ENCODE results near the gene CDH23.

The CDH23 gene

GRCh38 chr10:71392791-71393781 lies 3.6 kb upstream of the CDH23 start:
- no peak for DNase-seq (ENCODE audit: low read depth in 2 of 2)

GRCh38 chr10:71393841-71394475 lies 2.8 kb upstream of the CDH23 start:
- no peak for DNase-seq (ENCODE audit: low read depth in 2 of 2)

GRCh38 chr10:71394926-71395562 lies 1.7 kb upstream of the CDH23 start:
- DNase-seq (ENCODE audit: low read depth in 2 of 2): no peak

GRCh38 chr10:71395621-71396020 lies 1.1 kb upstream of the CDH23 start:
- DNase-seq (ENCODE audit: low read depth in 2 of 2): no peak

- peak in 1 of 2 donors; percentile 23 for DNase-seq (ENCODE audit: low read depth in 2 of 2)
Measured at GRCh38 chr10:71396084-71396710, 523 bp upstream of the CDH23 start.

GRCh38 chr10:71397296-71398212 lies 834 bp downstream of the CDH23 start:
- no peak for DNase-seq (ENCODE audit: low read depth in 2 of 2)

- DNase-seq (ENCODE audit: low read depth in 2 of 2): no peak
Measured at GRCh38 chr10:71398976-71399375, 2.3 kb downstream of the CDH23 start.

- no peak for DNase-seq (ENCODE audit: low read depth in 2 of 2)
Measured at GRCh38 chr10:71399946-71400345, 3.2 kb downstream of the CDH23 start.

GRCh38 chr10:71401056-71401455 lies 4.3 kb downstream of the CDH23 start:
- no peak for DNase-seq (ENCODE audit: low read depth in 2 of 2)

- DNase-seq (ENCODE audit: low read depth in 2 of 2): no peak
Measured at GRCh38 chr10:71402005-71402404, 5.3 kb downstream of the CDH23 start.

GRCh38 chr10:71404503-71405295 lies 8.0 kb downstream of the CDH23 start:
- no peak for DNase-seq (ENCODE audit: low read depth in 2 of 2)

GRCh38 chr10:71406878-71407277 lies 10.2 kb downstream of the CDH23 start:
- DNase-seq (ENCODE audit: low read depth in 2 of 2): no peak

GRCh38 chr10:71408436-71409225 lies 11.9 kb downstream of the CDH23 start:
- no peak for DNase-seq (ENCODE audit: low read depth in 2 of 2)

- DNase-seq (ENCODE audit: low read depth in 2 of 2): no peak
Measured at GRCh38 chr10:71409516-71410104, 12.9 kb downstream of the CDH23 start.

- DNase-seq (ENCODE audit: low read depth in 2 of 2): no peak
Measured at GRCh38 chr10:71413581-71413980, 16.9 kb downstream of the CDH23 start.

GRCh38 chr10:71414359-71414758 lies 17.6 kb downstream of the CDH23 start:
- DNase-seq (ENCODE audit: low read depth in 2 of 2): no peak

GRCh38 chr10:71419002-71419540 lies 22.4 kb downstream of the CDH23 start:
- DNase-seq (ENCODE audit: low read depth in 2 of 2): no peak

- no peak for DNase-seq (ENCODE audit: low read depth in 2 of 2)
Measured at GRCh38 chr10:71419750-71420149, 23.0 kb downstream of the CDH23 start.

GRCh38 chr10:71421075-71421434 lies 24.3 kb downstream of the CDH23 start:
- DNase-seq (ENCODE audit: low read depth in 2 of 2): no peak

Data from stimulated activated CD4-positive, alpha-beta T cell treated with anti-CD3 and anti-CD28 coated beads, Interleukin-1b, Interleukin-23, amount 100 ng/mL, for 4 hours (primary cell).